Fibroblast of skin of right quadriceps (primary cell): Measurements from ENCODE around the gene RIMBP2.
"Not testable (repeated sequence)": the region's sequence is repeated elsewhere in the genome, so short reads cannot be mapped to it uniquely, and the experiment has no call there.

ENCODE experiments used
- DNase-seq: peaks from one replicate; pipeline ENCODE4 v3.0.0-alpha.2; 2013

RIMBP2 gene

GRCh38 chr12:130705178-130705822 is 10.8 kb downstream of the RIMBP2 start:
- no peak for DNase-seq

- no peak for DNase-seq
Observed at GRCh38 chr12:130704606-130705005, 11.5 kb downstream of the RIMBP2 start.

GRCh38 chr12:130703733-130704375 is 12.2 kb downstream of the RIMBP2 start:
- no peak for DNase-seq

GRCh38 chr12:130702966-130703732 is 12.9 kb downstream of the RIMBP2 start:
- DNase-seq: no peak

- DNase-seq: no peak
Observed at GRCh38 chr12:130701402-130701744, 14.7 kb downstream of the RIMBP2 start.

GRCh38 chr12:130700492-130701401 is 15.4 kb downstream of the RIMBP2 start:
- DNase-seq: no peak

- DNase-seq: no peak
Observed at GRCh38 chr12:130698106-130698505, 18.0 kb downstream of the RIMBP2 start.

- DNase-seq: no peak
Observed at GRCh38 chr12:130696379-130697100, 19.6 kb downstream of the RIMBP2 start.

- no peak for DNase-seq
Observed at GRCh38 chr12:130695061-130695460, 21.0 kb downstream of the RIMBP2 start.

GRCh38 chr12:130689408-130690405 is 26.4 kb downstream of the RIMBP2 start:
- no peak for DNase-seq

GRCh38 chr12:130688999-130689398 is 27.1 kb downstream of the RIMBP2 start:
- not testable (repeated sequence) for DNase-seq

GRCh38 chr12:130687796-130688778 is 28.0 kb downstream of the RIMBP2 start:
- DNase-seq: no peak

GRCh38 chr12:130687190-130687589 is 28.9 kb downstream of the RIMBP2 start:
- no peak for DNase-seq

- DNase-seq: no peak
Observed at GRCh38 chr12:130686511-130686991, 29.5 kb downstream of the RIMBP2 start.

GRCh38 chr12:130685850-130686249 is 30.2 kb downstream of the RIMBP2 start:
- no peak for DNase-seq

- no peak for DNase-seq
Observed at GRCh38 chr12:130685250-130685787, 30.8 kb downstream of the RIMBP2 start.

GRCh38 chr12:130683811-130684210 is 32.3 kb downstream of the RIMBP2 start:
- no peak for DNase-seq

- DNase-seq: no peak
Observed at GRCh38 chr12:130683080-130683479, 33.0 kb downstream of the RIMBP2 start.

- DNase-seq: no peak
Observed at GRCh38 chr12:130680451-130680990, 35.6 kb downstream of the RIMBP2 start.
